ENCODE measurements around the gene DXO. TPM values are rescaled to one million over a fixed set of nuclear protein-coding genes. Genes with fewer than 3 reads are reported as not detected.
"Not testable (repeated sequence)": the region's sequence is repeated elsewhere in the genome, so short reads cannot be mapped to it uniquely, and the experiment has no call there.

DXO gene
- total RNA-seq, 1 donor from 2014 or later, result 13.2 TPM

DNA sequence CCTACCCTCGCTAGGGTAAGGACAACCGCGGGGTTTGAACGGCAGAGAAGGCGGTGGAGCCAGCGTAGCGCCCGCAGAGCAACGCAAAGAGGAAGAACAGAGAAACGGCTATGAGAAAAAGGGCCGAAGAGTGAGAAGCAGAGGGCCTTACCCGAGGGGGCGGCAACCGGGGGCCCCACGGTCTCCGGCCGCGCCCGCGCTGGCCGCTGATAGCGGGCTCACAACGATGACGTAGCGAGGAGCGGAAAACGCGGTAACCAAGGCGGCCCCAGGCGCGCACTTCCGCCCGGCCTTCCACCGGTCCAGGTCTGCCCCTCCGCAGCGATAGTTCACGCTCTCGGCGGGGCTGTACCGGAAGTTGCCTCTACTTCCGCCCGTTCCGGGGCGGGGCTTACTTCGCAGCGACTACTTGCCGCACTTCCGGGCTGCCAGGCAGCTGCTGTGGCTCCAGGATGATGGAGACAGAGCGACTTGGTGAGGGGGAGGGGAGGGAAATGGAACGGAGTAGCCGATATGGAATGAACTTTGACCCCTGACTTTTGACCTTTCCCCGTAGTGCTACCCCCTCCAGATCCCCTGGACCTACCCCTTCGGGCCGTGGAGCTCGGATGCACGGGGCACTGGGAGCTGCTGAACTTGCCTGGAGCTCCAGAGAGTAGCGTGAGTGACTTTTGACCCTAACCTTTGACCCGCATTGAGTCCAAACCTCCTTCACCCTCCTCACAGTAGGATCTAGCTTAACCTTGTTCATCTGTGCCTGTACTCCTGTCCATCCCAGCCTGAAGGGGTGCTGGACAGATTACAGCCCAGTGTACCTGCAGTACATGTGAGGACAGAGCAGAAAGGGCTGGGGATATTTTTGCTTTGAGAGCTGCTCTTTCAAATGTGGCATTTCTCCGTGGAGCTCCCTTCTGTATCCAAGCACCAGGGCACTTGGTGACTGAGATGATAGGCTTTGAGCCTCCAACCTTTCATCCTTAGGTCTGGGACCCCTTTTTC, 12.9 kb downstream of the DXO start, which contains the start of the genes NELFE and SKIC2:
NELFE (minus strand) TSS at position 231 of the 999 bp plus-strand sequence. CDS start 525 bp downstream, outside the sequence.
SKIC2 (plus strand) TSS at position 435 of the 999 bp plus-strand sequence; CDS start at position 453, 18 bp downstream.
- DNase-seq (ENCODE audit: low spot score), result peak; percentile 99

DNA sequence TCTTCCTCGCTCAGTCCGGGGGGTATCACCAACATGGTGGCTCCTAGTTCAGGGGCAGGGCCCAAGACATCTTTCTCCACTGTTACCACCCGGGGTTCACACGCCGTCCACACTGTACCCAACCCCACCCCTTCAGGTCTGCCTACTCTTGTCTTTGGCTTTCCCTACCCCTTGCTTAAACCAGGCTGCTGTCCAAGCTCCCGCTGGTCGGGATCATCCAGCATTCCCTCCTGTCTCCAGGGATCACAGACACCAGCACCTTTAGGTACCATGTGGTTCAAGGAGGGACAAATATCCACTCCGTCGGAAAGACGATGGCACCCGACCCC, 13.6 kb downstream of the DXO start:
- DNase-seq (ENCODE audit: low spot score), result no peak

DNA sequence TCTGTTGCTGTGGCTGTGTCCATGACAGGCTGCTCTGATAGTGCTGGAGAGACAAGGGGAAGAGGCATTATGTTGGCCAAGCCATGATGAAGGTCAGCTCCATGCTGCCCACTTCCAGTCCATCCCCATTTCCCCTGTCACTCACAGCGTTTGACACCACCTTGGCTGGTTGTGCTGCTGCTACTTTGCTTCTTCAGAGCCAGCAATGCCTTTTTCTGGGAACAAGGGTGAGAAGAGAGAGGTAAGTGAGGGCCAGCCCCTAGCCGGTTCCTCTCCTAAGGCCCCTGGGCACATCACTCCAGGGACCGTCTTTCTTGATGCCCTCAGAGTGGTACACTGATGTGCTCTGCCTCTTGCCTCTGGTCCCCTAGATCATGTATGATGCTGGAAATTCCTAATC, 15.1 kb downstream of the DXO start:
- no peak for DNase-seq (ENCODE audit: low spot score)

DNA sequence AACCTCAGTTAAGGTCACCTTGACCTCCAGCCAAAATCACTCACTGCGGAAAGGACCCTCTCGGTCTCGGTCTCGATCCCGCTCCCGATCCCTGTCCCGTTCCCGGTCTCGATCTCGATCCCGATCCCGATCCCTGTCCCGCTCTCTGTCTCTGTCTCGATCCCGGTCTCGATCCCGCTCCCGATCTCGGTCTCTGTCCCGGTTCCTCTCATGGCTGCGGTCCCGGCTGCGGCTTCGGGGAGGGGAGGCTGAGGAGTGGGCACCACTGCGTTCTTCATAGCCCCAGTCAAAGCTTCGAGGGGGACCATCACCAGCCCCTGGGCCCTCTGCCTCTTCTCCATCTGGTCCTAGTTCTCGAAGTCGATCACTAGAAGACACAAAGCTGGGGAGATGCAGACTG, 17.4 kb downstream of the DXO start:
- no peak for DNase-seq (ENCODE audit: low spot score)

DNA sequence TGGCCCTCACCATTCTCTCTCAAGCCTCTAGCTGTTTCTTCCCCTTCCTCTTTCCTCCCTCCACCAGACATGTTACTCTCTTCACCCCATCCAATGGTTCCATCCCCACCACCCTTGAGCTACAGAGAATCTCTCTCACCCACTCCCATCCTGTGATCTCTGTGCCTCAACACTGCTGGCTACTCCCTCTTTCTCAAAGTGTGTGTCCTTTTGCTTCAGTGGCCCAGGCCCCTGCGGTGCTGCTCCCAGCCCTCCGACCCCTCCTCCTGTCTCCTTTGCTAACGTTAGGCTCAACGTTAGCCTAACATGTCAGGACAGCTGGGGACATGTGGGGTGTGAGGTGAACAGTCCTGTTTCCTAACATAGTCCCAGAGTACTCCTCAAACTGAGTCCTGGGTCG, 19.0 kb downstream of the DXO start:
- no peak for DNase-seq (ENCODE audit: low spot score)

DNA sequence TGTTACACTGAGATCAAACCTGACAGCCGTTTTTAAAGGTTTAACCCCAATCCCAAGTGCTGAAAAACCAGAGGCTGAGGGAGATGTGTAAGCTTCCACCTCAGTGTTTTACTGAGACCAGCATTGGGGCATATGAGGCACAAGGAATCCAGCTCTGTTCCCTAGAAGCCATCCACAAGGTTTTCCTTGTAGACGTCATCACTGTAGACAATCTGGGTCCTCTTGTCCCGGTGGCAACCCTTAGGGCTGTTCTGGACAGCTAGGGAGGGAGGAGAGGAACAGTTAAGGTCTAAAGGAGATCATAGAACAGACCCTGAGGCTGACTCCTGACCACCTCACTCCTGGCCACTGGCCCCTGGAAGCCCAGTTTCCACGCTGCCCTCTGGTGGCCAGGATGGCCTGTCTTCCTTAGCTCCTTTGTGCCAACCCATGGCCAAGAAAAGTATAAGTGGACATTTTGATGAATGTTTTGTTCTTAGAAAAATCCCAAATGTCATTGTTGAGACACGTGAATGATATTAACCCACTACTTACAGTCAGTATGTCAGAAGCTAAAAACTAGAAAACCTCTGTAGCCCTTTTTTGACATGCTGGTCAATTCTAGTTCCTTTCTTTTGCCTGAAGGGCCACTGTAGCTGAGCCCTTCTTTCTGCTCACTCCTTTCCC, 19.7 kb downstream of the DXO start:
- no peak for DNase-seq (ENCODE audit: low spot score)

DNA sequence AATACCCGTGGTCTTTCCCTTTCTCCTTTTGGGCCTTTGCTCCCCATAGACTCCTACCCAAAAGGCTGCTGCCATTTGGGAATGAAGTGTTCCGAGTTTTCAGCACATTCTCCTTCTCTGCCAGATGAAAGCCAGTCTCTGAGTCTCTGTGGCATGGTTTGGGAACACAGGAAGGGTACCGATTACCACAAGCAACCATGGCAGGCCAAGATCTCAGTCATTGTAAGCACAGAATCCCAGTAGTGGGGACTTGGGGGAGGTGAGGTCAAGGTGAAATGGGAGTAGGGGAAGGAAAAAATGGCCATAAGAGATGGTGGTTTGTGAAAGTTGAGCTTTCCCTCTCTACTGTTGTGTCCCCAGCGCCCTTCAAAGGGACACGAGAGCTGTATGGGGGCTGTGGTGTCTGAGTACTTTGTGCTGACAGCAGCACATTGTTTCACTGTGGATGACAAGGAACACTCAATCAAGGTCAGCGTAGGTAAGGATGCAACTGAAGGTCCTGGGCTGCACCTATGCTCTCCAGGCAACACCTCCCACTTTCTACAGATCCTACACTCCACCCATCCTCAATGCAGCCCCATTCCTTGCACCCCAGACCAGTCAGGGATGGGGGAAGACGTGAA, 21.9 kb downstream of the DXO start:
- no peak for DNase-seq (ENCODE audit: low spot score)

DNA sequence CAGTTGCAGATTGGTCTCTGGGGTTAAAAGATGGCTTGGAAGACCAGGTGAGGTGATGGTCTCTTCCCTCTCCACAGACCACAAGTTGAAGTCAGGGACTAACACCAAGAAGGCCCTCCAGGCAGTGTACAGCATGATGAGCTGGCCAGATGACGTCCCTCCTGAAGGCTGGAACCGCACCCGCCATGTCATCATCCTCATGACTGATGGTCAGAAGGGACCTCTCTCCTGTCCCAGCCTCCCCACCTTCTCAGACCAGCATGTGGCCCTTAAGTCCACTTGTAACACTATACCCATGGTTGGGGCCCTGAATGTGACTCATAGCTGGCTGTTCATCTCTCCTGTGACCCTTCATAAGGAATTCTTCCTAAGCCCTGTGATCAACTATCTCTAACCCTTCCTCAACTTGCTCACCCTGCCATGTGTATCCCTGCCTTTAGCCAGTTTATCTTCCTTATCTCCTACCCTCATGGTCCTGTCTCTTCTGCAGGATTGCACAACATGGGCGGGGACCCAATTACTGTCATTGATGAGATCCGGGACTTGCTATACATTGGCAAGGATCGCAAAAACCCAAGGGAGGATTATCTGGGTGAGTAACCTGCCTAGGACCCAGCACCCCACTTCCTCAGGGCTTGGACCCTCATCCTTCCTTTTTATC, 23.1 kb downstream of the DXO start:
- DNase-seq (ENCODE audit: low spot score), result peak; percentile 35

DNA sequence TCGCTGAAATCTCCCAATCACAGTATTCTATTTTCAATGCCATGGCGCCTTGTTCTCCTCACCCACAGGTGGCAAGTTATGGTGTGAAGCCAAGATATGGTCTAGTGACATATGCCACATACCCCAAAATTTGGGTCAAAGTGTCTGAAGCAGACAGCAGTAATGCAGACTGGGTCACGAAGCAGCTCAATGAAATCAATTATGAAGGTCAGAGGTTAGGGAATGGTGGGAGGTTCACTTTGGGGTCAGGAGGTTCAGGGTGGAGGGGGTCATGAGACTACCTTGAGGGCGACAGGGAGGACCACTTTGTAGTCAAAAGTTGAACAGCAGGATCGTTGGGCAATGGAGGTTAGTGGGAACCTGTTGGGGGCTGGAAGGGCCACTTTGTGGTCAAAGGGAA, 23.6 kb downstream of the DXO start:
- no peak for DNase-seq (ENCODE audit: low spot score)

DNA sequence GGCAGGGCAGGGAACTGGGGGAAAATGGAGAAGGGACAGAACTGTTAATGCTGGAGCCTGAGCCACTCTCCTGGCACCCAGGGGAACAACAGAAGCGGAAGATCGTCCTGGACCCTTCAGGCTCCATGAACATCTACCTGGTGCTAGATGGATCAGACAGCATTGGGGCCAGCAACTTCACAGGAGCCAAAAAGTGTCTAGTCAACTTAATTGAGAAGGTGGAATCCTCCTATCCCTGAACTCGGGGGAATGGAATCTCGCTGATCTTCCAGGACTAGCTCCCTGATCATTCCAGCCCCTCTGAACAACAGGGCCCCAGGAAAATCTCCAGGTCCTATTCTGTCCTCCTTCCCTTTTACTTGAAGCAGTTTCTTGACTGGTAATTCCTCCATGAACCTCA, 24.1 kb downstream of the DXO start:
- no peak for DNase-seq (ENCODE audit: low spot score)

DNA sequence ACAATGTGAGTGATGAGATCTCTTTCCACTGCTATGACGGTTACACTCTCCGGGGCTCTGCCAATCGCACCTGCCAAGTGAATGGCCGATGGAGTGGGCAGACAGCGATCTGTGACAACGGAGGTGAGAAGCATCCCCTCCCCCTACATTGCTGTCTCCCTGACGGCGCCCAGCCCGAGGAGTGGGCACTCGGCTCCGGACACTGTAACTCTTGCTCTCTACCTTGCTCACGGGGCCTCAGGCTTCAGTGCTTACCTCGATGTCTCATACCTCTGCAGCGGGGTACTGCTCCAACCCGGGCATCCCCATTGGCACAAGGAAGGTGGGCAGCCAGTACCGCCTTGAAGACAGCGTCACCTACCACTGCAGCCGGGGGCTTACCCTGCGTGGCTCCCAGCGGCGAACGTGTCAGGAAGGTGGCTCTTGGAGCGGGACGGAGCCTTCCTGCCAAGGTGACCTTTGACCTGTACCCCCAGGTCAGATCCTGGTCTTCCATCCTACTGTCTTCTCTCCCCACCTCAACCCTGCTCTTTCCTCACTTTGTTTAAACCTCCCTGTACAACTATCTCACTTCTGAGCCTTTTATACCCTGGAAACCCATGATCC, 24.8 kb downstream of the DXO start:
- DNase-seq (ENCODE audit: low spot score), result no peak

DNA sequence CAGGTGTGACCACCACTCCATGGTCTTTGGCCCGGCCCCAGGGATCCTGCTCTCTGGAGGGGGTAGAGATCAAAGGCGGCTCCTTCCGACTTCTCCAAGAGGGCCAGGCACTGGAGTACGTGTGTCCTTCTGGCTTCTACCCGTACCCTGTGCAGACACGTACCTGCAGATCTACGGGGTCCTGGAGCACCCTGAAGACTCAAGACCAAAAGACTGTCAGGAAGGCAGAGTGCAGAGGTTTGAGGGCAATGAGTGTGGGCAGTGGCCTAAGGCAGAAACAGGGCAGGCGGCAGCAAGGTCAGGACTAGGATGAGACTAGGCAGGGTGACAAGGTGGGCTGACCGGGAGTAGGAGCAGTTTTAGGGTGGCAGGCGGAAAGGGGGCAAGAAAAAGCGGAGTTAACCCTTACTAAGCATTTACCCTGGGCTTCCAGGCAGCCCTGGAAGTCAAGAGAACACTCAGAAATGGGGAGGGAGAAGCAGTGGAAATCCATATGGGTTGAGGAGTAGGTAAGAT, 25.5 kb downstream of the DXO start:
- no peak for DNase-seq (ENCODE audit: low spot score)

DNA sequence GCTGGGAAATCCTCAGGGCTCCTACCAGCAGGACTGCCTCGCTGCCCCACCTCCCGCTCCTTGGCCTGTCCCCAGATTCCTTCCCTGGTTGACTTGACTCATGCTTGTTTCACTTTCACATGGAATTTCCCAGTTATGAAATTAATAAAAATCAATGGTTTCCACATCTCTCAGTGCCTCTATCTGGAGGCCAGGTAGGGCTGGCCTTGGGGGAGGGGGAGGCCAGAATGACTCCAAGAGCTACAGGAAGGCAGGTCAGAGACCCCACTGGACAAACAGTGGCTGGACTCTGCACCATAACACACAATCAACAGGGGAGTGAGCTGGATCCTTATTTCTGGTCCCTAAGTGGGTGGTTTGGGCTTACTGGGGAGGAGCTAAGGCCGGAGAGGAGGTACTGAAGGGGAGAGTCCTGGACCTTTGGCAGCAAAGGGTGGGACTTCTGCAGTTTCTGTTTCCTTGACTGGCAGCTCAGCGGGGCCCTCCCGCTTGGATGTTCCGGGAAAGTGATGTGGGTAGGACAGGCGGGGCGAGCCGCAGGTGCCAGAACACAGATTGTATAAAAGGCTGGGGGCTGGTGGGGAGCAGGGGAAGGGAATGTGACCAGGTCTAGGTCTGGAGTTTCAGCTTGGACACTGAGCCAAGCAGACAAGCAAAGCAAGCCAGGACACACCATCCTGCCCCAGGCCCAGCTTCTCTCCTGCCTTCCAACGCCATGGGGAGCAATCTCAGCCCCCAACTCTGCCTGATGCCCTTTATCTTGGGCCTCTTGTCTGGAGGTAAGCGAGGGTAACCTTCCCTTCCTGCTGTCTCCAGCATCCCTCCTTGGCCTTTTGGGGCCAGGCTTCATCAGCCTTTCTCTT, 26.2 kb downstream of the DXO start, which contains the start of gene CFB:
CFB (plus strand) TSS at position 589 of the 863 bp plus-strand sequence; CDS start at position 716, 127 bp downstream.
- peak; percentile 89 for DNase-seq (ENCODE audit: low spot score)

DNA sequence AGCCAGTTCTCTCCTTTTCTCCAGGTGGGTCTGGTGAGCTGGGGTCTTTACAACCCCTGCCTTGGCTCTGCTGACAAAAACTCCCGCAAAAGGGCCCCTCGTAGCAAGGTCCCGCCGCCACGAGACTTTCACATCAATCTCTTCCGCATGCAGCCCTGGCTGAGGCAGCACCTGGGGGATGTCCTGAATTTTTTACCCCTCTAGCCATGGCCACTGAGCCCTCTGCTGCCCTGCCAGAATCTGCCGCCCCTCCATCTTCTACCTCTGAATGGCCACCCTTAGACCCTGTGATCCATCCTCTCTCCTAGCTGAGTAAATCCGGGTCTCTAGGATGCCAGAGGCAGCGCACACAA, 26.8 kb downstream of the DXO start:
- no peak for DNase-seq (ENCODE audit: low spot score)

DNA sequence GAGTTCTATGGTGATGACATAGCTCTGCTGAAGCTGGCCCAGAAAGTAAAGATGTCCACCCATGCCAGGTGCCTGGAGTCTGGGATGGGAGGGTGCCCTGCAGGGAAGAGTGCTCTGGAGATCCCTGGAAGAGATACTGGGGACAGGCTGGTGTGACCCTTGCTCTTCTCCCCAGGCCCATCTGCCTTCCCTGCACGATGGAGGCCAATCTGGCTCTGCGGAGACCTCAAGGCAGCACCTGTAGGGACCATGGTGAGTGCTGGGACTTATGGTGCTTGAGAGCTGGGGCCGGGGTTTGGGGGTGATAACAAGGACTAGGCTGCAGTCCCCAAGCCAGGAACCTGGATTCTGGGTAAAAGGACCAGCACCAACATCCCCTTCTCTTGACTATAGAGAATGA, 28.2 kb downstream of the DXO start:
- no peak for DNase-seq (ENCODE audit: low spot score)

DNA sequence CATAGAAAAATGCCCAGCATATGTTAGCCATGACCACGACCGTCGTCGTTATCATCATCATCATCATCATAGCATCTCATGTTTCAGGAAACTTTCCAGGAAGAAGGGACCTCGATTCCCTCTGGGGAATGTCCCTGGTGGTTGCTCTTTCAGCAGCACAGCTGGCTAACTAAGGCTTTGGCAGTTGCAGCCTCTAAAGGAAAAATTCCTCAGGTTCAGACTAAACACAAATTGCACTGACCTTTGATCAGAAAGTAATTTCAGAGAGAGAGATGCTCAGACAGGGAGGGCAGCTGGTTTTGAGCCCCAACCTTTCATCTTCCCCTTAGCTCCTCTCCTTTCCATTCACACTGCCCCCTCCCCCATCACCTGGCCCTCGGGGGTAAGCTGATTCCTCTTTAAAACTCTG, 31.7 kb downstream of the DXO start:
- DNase-seq (ENCODE audit: low spot score), result no peak

DNA sequence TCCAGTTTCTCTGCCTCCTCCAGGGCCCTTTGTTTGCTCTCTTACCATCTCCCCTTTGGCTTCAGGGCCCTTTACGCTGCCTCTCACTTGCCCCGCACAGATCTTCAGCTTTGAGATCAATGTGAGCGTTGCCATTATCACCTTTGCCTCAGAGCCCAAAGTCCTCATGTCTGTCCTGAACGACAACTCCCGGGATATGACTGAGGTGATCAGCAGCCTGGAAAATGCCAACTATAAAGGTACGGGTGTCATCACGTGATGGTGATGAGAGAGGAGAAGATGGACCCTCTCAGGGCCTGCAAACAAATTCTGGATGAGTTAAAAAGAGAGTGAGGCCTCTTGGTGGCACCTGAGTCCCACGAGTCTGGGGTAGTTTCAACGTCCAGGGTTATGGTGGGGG, 36.1 kb downstream of the DXO start:
- DNase-seq (ENCODE audit: low spot score), result no peak

DNA sequence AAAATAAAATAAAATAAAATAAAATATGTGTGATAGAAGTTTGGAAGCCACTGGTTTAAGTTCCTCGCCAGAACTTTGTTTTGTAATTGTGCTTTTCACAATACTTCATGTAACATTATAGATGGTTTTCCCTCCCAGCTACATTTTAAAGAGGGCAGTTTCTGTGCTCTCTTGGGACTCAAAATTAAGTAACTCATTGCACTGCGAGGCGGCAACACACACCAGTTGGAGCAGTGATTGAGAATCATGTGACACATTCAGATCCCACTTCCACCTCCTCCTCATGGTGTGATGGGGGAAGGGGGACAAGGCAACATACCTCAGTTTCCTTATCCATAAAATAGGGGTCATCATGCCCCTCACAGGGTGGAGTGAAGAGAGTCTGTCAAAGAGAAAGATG, 36.9 kb downstream of the DXO start:
- no peak for DNase-seq (ENCODE audit: low spot score)

DNA sequence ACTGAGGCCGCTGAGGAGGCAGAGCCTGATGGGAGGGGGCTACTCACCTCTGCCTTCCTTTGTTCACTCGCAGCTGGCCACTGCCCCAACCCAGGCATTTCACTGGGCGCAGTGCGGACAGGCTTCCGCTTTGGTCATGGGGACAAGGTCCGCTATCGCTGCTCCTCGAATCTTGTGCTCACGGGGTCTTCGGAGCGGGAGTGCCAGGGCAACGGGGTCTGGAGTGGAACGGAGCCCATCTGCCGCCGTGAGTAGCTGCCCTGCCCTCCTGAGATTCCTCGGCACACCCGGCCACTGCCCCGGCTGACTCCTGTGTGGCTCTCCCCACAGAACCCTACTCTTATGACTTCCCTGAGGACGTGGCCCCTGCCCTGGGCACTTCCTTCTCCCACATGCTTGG, 38.4 kb downstream of the DXO start:
- no peak for DNase-seq (ENCODE audit: low spot score)

DNA sequence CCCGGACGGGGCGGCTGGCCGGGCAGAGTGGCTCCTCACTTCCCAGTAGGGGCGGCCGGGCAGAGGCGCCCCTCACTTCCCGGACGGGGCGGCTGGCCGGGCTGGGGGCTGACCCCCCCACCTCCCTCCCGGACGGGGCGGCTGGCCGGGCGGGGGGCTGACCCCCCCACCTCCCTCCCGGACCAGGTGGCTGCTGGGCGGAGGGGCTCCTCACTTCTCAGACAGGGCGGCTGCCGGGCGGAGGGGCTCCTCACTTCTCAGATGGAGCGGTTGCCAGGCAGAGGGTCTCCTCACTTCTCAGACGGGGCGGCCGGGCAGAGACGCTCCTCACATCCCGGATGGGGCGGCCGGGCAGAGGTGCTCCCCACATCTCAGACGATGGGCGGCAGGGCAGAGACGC, 39.8 kb downstream of the DXO start:
- DNase-seq (ENCODE audit: low spot score), result not testable (repeated sequence)

Data from umbilical cord (tissue), 2 donors.